GM12873 (cell line): Measurements from ENCODE around the gene LMX1A.

ENCODE experiments used
- CTCF ChIP-seq: IDR thresholded peaks from 2 replicates; pipeline ENCODE4 v1.5.1; 2012; ENCODE audit warnings: low read depth, mild to moderate bottlenecking, moderate library complexity, low read length, control low read depth; ENCODE audit not compliant: insufficient read depth; ENCODE audit errors: missing control alignments

LMX1A gene

GRCh38 chr1:165173818-165174217, 182.7 kb downstream of the LMX1A start:
- no peak for TF ChIP-seq CTCF

GRCh38 chr1:165173409-165173808, 183.1 kb downstream of the LMX1A start:
- no peak for TF ChIP-seq CTCF

- no peak for TF ChIP-seq CTCF
These were observed 183.8 kb downstream of the LMX1A start for GRCh38 chr1:165172666-165173065.

DNA sequence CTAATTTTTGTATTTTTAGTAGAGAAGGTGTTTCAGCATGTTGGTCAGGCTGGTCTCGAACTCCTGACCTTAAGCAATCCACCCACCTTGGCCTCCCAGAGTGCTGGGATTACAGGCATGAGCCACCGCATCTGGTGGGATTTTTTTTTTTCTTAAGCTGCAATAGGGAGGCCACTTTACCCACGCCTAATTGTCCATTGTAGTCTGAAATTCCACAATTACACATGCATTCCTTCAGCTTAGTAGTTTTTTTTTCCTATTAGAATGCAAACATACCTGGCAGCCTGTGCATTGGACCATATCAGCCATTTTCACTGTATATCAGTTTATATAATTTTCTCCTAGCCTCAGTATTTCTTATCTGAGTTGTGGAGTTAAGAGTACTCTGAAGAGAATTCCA, 186.8 kb downstream of the LMX1A start:
- no peak for TF ChIP-seq CTCF

DNA sequence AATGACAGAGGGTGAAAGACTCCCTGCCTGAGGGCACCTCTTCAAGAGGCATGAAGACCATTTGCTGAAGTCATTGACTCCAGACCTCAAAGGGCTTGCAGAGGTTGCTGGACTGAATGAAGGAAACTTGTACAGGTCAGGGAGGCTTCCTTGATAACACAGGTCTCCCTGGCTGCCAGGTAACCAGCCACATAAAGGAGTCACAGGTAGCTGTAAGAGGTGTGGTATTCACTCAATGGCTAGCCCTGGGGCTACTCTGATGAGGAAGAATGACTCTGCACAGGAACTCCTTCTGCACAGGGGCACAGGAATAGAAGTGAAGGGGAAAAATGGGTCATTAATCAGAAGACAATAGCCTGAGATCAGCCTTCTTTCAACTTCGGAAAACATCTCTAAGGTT, 187.5 kb downstream of the LMX1A start:
- no peak for TF ChIP-seq CTCF

- TF ChIP-seq CTCF: no peak
These were observed 188.0 kb downstream of the LMX1A start for GRCh38 chr1:165168467-165168866.

DNA sequence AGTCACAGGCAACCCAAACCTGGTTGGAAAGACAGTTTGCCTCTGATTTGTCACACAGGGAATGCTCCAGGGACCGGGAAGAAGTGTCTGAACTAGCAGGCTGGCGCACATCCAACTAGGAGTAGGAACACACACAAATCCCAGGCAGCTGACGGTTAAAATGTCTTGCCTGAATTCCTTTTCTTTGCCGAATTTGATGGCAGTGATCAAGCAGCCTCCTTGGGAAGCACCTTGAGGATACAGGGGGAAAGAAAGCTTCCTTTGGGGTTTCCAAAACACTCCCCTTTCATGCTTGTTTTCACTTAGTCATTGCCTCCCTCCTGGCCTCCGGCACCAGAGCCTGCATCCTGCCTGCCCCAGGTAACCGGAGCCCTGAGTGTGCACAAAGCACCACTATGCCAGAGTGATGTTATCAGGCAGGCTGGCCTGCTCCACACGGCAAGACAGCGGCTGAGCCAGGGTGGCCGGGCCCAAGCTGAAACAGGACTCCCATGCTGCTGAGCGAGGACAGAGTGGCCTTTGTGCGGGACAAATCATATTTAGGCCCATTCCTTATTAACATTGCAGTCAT, 193.8 kb downstream of the LMX1A start:
- TF ChIP-seq CTCF: no peak
